NOMO-1 treated with dmso at 0.1 percent for 144 hours (cell line): ENCODE measurements around the gene POLR1A.
"Not testable (repeated sequence)": the region's sequence is repeated elsewhere in the genome, so short reads cannot be mapped to it uniquely, and the experiment has no call there.

ENCODE experiments used
- DNase-seq: peaks from one replicate; lab custom pipeline; 2025; ENCODE audit not compliant: unreplicated experiment; lab: John Stamatoyannopoulos, UW

The POLR1A gene

DNA sequence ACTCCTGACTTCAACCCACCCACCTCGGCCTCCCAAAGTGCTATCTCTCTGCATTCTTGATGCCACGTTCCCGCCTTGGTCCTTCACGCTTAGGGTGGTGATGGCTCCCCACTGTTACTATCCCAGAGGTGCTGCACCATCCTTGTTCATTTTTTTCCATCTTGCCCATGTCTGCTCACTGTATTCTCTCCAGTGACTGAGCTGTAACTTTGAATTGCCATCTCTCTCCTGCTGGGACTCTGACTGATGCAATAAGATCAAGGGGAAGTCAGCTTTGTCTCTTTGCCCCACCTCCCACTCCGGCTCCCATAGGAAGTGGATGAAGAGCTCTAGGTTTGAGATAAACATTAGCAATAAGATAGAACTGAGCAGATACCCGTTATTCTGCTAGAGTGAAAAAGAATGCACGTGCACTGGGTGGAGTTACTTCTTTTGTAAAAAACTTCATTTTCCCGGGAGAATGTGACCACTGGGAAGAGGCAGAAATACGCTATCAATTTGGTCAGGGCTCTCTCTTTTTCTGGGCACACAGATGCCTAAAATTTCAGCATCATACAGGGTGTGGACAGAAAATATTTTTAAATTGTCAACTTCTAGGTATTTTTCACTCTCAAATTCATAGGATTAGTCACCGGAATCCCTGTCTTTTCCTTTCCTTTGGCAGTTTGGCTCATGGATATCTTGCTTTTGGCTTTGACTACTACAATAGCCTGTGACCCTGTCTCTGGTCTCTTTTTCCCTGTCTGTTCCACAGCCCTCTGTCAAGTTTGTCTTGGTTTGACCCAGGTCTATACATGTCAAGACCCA, 105.4 kb downstream of the POLR1A start:
- peak; percentile 10 for DNase-seq

DNA sequence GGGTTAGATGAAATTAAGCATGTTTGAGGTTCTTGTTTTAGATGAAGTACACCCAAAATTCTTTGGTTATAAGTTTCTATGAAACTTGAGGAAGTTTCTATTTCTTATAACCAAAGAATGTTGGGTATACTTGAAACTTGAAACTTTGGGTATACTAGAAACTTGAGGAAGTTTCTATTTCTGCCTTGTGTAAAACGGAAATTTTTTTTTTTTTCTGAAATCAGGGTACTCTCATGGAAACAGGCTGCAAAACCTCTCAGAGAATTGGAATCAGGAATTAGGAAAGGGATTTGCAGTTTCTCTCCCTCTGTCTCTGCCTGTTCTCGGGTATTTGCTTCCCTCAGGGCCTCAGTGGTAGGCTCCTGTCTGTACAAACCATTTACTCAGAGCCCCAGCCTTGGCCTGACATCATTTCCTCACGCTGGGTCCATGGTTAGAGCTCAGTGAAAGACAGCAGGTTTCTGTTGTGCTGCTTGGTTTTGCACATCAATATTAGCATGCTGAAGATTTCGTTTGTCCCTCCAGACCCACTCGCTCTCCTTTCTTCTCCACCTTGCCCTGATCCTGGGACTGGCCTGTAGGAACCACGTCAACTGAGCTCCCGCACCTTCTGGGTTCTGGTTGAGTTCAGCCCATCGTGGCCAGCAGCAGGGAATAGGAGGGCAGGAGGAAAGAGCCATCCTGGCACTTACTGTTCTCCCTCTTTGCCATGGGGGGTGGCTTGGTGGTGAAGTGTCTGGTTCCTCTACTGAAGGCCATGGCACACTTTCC, 106.4 kb downstream of the POLR1A start:
- peak; percentile 34 for DNase-seq

DNA sequence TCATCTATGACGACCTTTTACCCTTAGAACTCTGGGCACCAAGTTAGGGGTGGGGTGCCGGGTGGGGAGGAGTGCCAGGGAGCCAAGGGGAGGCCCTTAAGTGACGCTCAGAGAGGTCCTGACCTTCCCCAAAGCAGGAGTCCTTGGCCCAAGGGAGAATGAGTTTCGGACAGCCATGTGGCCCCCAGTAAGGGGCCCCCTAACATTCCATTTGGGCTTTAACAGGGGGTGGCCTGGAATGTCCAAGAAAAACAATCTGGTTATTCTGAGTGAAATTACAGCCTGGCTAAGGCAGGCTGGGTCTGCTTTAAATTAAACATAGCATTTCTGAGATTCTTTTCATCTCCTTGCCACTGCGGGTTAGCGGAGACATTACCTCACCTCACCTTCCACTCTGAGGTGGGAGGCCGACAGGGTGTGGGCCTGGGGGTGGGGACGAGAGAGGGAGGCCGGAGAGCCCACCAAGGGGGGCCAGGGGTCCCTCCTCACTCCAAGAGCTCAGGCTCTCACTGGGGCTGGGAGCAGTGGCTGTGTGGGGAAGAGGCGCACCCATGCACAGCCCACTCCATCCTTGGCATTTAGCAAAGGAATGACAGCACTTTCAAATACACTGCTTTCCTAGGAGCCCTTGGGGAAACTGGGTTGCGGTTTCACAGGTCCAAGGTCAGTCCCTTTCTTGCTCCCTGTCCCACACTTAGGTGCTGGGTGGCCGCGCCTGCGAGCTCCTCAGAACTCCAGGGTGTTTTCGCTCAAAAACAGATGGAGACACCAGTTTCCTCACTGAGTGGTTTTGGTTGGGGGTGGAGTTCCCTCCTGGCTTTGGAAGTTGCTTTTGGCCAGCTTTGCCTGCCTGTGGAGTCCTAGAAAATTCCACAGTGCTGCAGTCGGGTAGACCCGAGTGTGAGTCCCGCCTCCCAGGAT, 107.4 kb downstream of the POLR1A start:
- DNase-seq, result no peak

DNA sequence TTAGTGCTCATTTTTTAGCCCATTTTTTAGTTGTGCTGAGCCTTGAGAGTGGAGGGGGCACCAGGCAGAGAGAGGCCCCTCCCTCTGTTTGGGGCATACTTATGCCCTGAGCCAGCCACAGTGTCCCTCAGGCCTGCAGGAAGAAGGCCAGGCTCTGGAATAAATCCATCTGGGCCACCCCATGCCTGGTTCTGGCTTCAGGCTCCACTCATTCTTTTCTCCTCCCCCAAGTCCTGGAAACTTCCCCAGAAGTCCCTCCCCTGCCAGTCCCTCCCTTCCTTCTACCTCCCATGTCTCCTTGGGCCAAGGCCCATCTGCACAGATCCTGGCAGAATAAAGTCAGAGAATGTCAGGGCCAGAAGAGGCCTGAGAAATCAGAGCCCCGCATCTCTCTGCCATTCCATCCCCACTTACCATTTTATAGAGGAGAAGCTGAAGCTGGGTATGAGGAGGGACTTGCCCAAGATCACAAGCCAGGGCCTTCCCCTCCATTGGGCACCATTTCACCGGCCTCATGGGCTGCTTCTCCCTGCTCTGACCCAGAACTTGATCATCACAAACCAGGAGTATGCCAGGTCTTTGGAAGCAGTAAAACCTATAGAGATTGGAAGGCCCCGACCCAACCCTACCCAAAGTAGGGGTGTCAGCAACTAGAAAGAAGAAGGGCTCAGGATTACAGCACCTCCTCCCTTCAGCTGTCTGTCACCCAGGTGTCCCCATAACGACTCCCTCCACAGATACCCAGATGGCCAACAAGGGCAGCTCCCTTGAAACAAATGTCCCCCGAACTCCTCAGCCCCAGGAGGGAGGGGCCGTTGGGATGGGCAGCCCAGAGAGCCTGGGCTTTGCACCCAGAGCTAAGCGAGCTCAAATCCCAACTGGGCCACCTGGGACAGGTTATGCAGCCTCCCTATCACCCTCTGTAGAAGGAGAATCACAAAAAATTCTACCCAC, 108.4 kb downstream of the POLR1A start:
- DNase-seq, result no peak

DNA sequence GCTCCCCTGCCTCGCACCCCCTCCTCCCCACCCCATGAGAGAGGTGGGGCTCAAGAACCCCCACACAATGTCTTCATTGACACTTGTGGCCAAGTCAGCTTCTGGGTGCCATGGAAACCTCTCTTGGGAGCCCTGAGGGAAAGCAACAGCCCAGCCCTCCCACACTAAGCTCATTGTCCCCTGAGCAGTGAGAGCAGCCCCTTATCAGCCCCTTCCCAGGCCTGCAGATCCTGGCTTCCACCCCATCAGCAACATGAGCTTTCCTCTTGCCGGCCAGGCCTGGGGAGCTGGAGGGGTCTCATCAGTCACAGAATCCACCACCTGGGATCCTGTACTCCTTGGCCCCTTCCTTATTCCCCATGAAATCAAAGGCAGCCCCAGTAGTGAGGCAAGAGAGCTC, 109.1 kb downstream of the POLR1A start:
- DNase-seq, result no peak

DNA sequence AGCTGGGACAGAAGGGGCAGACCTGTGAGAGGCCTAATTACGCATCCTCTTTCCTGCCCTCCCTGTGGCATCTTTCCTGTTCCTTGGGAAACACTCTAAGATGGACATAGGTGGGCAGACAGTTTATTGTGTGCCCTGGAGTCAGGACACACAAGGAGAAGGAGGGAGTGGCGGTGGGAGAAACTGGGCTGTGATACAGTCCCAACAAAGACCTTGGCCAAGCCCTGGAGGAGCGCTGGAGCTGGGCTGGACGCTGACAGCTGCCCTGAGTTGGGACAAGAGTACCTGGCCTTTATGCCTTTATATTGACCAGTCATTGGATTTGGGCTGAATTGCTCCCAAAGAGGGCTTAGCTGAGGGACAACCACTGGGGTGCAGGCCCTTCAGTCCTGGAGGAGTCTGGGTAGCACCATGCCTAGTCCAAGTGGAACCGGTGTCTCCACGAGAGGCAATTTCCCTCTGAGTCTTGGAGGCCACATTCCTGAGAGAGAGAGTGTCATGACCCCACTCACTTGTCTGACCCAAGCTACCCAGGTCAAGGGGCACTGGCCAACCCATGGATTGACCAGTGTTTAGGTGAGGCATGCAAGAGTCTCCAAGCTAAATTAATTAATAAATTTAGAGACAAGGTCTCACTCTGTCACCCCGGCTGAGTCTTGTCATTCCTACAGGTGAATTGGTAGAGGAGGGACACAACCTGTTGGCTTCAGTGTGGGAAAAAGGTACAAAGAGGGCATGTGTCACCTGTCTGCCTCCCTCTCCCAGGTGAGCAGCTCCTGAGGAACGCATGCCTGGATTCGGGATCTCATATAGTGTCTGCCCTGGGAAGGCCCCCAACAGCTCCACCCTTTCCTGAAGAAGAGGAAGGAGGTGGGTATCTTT, 109.8 kb downstream of the POLR1A start:
- no peak for DNase-seq

DNA sequence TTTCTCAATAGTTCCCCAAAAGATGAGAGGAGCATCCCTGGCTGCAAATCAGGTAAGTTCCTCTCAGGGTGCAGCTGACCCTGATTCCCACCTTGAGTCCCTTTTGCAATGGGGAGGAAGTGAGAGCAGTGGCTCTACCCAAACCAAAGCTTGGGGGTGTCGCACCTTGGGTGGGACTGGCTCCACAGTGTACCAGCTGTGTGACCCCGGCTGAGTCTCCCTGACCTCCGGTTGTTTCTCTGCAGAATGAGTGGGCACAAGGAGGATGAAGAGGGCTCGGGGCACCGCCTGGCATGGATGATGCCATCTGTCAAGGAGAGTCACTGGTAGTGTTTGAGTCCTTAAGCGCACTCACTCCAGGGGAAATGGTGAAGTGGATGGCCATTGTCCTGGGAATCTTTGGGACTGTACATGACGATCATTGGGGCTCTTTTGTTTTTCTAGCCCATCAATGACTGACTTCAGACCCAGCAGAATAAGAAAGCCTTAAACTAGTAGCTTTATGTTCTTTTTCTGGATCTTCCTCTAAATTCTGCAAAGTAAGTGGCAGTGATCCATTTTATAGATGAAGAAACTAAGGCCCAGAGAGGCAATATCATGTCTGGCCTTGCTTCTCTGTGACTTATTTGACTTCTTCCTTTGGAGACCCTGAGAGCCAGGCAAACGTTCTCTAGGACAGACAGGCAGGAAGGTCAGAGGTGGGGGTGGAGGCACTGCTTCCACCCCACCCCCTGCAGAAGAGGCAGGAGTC, 110.6 kb downstream of the POLR1A start:
- no peak for DNase-seq

DNA sequence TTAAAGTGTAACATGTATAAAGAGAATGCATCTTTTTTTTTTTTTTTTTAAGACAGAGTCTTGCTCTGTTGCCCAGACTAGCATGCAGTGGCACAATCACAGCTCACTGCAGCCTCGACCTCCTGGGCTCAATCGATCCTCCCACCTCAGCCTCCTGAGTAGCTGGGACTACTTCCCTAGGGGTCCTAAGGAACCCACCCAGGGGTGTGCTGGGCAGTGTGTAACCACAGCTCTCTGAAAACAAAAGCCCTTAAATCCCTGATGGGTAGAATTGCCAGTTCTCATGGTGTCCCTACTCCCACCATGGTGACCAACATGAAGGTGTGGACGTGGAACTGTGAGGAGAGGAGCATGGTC, 111.3 kb downstream of the POLR1A start:
- no peak for DNase-seq

DNA sequence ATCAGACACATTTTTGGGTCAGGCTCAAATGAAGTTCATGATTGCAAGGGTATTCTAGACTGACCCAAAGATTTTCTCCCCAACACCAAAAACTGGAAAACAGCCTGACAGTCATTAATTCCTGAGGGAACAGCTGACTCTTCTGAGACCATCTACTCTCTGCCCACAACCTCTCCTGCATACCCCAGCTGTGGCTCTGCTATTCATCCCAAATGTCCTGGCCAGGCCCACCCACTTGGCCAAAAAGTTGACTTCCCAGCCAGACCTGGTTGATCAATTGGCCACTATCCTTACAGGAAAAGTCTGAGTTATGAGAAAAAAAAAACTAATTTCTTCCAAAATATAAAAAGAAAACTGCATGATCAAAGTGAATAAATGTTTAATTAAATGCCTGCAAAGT, 113.1 kb downstream of the POLR1A start:
- no peak for DNase-seq

DNA sequence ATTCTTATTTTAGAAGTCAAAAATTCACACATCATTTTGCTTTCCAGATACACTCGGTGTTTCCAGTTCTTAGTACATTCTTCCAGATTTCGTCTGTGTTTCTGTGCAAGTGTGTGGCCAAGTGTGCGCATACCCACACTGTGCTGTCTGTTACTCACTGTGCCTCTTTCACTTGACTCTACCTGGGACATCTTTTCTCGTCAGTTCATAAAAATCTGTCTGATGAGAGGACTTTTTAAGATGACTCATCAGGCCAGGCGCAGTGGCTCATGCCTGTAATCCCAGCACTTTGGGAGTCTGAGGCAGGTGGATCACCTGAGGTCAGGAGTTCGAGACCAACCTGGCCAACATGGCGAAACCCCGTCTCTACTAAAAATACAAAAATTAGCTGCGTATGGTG, 113.6 kb downstream of the POLR1A start:
- DNase-seq, result not testable (repeated sequence)

DNA sequence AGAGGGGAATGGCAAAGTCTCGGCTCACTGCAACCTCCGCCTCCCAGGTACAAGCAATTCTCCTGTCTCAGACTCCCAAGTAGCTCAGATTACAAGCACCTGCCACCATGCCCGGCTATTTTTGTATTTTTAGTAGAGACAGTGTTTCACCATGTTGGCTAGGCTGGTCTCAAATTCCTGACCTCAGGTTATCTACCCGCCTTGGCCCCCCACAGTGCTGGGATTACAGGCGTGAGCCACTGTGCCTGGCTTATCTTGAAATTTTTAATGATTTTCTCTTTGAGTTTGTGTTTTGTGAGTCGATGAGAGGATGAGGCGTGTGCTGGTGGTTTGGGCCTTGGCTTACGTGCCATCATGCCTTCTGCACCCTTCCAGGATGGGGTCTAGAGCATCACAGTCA, 115.6 kb downstream of the POLR1A start:
- DNase-seq, result no peak

DNA sequence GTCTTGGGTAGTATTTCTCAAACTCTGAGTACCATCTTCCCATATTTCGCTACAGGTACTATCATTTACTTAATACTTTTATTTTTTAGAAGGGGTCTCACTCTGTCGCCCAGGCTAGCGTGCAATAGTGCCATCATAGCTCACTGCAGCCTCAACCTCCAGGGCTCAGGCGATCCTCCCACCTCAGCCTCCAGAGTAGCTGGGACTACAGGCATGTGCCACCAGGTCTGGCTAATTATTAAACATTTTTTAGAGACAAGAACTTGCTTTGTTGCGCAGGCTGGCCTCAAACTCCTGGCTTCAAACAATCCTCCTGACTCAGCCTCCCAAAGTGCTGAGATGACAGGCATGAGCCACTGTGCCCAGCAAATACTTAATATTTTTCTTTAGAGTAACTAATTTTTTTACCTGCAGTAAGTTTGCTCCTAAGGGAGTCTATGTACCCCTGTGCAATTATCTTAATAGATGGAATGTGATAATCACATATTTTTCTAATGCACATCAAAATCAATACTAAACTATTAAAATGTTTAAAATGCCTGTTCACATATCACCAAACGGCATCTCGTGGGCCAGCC, 116.3 kb downstream of the POLR1A start:
- DNase-seq, result no peak

DNA sequence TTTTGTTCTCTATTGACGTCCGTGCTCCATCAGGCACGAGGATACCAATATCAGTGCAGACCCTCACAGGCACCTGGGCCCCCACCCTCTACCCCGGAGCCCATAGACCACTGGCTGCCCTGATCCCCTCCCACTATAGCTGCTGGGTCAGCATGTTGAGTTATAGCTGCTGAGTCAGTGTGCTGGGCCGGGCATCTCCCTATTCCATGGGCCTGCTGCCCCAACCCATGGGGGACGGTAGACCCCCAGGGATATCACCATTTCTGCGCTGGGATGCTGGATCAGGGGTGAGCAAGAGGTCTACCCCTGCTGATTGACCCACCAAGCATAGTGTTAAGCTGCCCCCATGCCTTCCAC, 116.8 kb downstream of the POLR1A start:
- DNase-seq, result no peak

DNA sequence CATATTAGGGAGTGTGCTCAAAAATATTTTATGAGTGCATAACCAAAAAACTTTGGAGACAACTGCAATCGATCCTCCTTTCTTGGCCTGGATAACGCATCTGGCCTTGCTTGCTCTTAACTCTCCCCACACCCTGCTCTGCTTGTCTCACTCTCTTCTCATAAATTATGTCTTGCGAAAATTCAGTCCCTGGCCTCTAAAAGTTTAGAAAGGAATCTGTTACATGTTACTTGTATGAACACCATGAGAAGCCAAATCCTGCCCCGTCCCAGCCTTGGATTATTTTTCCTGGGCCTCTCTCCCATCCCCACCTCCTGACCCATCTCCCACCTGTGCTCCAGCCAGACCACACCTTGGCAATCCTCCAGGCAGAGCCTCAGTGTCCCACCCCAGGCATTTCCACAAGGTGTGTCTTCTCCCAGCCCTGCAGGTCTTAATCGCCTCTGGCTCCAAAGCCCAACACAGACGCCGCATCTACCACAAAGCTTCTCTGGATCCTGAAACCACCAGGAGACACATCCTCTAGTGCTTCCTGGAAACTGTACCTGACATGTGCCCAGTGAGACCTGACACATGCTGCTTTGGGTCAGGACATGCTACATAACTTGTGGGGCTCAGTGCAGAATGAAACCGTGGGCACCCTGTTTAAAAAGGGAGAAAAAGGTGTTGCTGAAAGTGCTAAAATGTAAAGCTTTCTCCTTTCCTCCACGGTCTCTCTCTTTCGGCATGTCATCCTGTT, 117.3 kb downstream of the POLR1A start:
- DNase-seq, result peak; percentile 22

DNA sequence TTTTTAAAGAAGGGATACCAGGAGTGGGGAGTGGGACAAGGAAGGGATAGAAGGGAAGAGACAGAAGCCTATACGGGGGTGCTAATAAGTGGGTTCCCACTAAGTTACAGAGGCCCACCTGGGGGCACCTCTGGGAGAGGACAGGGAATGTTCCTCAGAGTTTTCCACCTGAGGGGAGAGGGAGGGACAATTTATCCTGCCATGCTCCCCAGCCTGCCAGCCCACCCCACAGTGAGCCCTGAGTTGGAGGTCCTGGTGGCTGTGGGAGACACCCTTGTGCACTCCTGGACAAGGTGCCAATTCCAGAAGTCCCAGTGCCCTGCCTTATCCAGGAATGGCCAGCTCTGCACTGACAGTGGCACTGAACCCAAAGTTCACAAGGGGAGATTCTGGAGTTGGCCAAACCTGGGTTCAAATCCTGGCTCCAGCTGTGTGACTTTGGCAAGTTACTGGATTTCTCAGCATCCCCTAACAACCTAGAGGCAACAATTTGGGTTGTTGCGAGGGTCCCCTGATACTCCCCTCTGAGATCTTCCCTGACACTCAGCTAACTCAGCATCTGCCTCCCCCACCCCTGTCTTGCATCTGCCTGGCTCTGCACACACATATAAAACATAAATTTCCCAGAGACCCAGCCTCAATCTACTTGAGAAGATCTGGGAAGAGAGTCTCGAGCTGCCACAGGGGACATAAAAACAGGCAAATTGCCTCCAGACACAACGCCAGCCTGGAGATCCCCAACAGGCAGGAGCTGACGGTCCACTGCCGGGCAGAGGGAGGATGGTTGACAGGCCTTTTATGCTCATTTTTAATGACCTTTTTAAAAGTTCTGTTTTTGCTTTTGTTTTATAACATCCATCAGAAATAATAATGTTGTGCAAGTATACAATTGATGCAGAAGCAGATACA, 118.2 kb downstream of the POLR1A start:
- no peak for DNase-seq

DNA sequence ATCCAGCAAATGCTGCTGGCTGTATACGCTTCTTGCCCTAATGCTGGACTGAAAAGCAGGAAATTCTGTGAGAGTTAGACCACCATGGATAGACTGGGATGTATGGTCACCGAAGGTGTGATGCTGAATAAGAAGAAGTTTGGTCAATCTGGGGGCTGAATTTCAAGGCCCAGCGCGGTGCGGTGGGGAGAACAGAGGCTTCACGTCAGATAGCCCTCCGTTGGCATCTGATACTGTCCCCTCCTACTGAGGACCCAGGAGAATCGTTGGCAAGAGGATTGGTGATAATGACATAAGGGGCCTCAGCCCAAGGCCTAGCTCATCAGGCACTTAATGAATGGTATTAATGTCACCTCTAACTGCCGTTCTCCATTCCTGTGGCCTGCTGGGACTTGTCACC, 119.6 kb downstream of the POLR1A start:
- no peak for DNase-seq

DNA sequence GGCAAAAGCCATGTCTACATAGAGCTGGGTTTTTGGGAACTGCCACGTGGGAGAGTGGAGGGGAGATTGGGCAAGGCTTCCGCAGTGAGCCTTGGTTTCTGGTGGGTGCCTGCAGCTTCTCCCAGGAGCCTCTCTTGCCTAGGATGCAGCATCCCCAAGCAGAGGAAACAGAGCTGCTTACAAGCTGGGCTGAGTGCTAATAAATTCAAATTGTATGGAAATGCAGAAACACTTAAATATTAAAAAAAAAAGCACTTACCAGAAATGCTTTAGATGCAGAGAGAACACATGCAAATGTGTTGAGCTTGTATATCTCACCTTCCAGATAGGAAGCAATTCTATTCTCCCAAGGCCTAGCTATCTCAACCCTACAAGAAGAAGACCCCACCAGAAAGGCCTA, 120.9 kb downstream of the POLR1A start:
- DNase-seq, result no peak
